Right hindlimb (tissue), 1 donor: Measurements from ENCODE around the gene MGRN1.

ENCODE experiments used
- DNase-seq: peaks from one replicate; pipeline ENCODE4 v3.0.0-alpha.2; 2018

The MGRN1 gene

GRCh38 chr16:4654964-4655590, 30.5 kb downstream of the MGRN1 start:
- DNase-seq, result no peak

- DNase-seq, result no peak
Measured at GRCh38 chr16:4655801-4656200, 31.2 kb downstream of the MGRN1 start.

- DNase-seq, result no peak
Measured at GRCh38 chr16:4656221-4656620, 31.6 kb downstream of the MGRN1 start.

- no peak for DNase-seq
Measured at GRCh38 chr16:4656695-4657686, 32.4 kb downstream of the MGRN1 start.

- no peak for DNase-seq
Measured at GRCh38 chr16:4659363-4660353, 35.0 kb downstream of the MGRN1 start.

GRCh38 chr16:4660454-4661007, 35.9 kb downstream of the MGRN1 start:
- DNase-seq, result peak; percentile 79

- no peak for DNase-seq
Measured at GRCh38 chr16:4661661-4662060, 37.0 kb downstream of the MGRN1 start.

GRCh38 chr16:4663465-4663776, 38.8 kb downstream of the MGRN1 start:
- no peak for DNase-seq

- DNase-seq, result no peak
Measured at GRCh38 chr16:4663777-4664465, 39.3 kb downstream of the MGRN1 start.

GRCh38 chr16:4664538-4665418, 40.2 kb downstream of the MGRN1 start:
- no peak for DNase-seq

GRCh38 chr16:4666537-4667202, 42.0 kb downstream of the MGRN1 start:
- DNase-seq, result no peak

GRCh38 chr16:4667203-4667963, 42.8 kb downstream of the MGRN1 start:
- DNase-seq, result no peak

GRCh38 chr16:4668313-4668960, 43.8 kb downstream of the MGRN1 start:
- DNase-seq, result no peak

GRCh38 chr16:4673387-4674046, 48.9 kb downstream of the MGRN1 start:
- DNase-seq, result no peak

GRCh38 chr16:4674926-4675530, 50.4 kb downstream of the MGRN1 start:
- DNase-seq, result no peak

- no peak for DNase-seq
Measured at GRCh38 chr16:4675864-4676786, 51.5 kb downstream of the MGRN1 start.

- no peak for DNase-seq
Measured at GRCh38 chr16:4676831-4677230, 52.2 kb downstream of the MGRN1 start.
